ENCODE data around the gene MMRN1.

MMRN1 gene, protein sequence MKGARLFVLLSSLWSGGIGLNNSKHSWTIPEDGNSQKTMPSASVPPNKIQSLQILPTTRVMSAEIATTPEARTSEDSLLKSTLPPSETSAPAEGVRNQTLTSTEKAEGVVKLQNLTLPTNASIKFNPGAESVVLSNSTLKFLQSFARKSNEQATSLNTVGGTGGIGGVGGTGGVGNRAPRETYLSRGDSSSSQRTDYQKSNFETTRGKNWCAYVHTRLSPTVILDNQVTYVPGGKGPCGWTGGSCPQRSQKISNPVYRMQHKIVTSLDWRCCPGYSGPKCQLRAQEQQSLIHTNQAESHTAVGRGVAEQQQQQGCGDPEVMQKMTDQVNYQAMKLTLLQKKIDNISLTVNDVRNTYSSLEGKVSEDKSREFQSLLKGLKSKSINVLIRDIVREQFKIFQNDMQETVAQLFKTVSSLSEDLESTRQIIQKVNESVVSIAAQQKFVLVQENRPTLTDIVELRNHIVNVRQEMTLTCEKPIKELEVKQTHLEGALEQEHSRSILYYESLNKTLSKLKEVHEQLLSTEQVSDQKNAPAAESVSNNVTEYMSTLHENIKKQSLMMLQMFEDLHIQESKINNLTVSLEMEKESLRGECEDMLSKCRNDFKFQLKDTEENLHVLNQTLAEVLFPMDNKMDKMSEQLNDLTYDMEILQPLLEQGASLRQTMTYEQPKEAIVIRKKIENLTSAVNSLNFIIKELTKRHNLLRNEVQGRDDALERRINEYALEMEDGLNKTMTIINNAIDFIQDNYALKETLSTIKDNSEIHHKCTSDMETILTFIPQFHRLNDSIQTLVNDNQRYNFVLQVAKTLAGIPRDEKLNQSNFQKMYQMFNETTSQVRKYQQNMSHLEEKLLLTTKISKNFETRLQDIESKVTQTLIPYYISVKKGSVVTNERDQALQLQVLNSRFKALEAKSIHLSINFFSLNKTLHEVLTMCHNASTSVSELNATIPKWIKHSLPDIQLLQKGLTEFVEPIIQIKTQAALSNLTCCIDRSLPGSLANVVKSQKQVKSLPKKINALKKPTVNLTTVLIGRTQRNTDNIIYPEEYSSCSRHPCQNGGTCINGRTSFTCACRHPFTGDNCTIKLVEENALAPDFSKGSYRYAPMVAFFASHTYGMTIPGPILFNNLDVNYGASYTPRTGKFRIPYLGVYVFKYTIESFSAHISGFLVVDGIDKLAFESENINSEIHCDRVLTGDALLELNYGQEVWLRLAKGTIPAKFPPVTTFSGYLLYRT

DNA sequence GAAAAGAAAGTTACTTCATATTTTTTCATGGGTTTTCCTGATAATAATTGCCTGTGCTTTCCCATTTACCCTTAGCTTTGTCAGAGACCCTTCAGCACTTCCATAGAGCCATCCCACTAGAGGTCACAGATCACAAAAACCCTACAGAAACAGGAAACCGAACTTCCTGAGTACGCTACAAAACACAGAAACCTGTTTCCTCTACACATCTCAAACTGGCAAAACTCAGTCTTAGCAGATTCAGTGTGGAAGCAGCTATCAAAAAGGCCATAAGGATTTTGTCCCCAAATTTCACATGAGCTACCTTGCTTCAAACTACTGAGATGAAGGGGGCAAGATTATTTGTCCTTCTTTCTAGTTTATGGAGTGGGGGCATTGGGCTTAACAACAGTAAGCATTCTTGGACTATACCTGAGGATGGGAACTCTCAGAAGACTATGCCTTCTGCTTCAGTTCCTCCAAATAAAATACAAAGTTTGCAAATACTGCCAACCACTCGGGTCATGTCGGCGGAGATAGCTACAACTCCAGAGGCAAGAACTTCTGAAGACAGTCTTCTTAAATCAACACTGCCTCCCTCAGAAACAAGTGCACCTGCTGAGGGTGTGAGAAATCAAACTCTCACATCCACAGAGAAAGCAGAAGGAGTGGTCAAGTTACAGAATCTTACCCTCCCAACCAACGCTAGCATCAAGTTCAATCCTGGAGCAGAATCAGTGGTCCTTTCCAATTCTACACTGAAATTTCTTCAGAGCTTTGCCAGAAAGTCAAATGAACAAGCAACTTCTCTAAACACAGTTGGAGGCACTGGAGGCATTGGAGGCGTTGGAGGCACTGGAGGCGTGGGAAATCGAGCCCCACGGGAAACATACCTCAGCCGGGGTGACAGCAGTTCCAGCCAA, at the start of gene MMRN1:
Gene MMRN1 (plus strand): TSS at position 206 of the 902 bp plus-strand sequence. CDS start 118 bp downstream, at position 324.
- ATAC-seq: no peak
- TF ChIP-seq GLIS3 (CRISPR knock-in tag; IDR thresholded peaks at IDR 0.05): no peak
- no peak for TF ChIP-seq RARB (CRISPR knock-in tag; IDR thresholded peaks at IDR 0.05)
- TF ChIP-seq TCF4 (CRISPR knock-in tag; IDR thresholded peaks at IDR 0.05; ENCODE audit: borderline replicate concordance): no peak
- TF ChIP-seq ZFP3 (CRISPR knock-in tag; IDR thresholded peaks at IDR 0.05): no peak
- TF ChIP-seq, protein P1, sequence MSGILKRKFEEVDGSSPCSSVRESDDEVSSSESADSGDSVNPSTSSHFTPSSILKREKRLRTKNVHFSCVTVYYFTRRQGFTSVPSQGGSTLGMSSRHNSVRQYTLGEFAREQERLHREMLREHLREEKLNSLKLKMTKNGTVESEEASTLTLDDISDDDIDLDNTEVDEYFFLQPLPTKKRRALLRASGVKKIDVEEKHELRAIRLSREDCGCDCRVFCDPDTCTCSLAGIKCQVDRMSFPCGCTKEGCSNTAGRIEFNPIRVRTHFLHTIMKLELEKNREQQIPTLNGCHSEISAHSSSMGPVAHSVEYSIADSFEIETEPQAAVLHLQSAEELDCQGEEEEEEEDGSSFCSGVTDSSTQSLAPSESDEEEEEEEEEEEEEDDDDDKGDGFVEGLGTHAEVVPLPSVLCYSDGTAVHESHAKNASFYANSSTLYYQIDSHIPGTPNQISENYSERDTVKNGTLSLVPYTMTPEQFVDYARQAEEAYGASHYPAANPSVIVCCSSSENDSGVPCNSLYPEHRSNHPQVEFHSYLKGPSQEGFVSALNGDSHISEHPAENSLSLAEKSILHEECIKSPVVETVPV (CRISPR knock-in tag; IDR thresholded peaks at IDR 0.05): no peak
- no peak for TF ChIP-seq CREB5 (CRISPR knock-in tag; IDR thresholded peaks at IDR 0.05; ENCODE audit: low read depth)
- no peak for TF ChIP-seq ISL1 (CRISPR knock-in tag; IDR thresholded peaks at IDR 0.05)
- TF ChIP-seq SNAI2 (CRISPR knock-in tag; IDR thresholded peaks at IDR 0.05): no peak
- no peak for TF ChIP-seq ZC3H10 (CRISPR knock-in tag; IDR thresholded peaks at IDR 0.05)
- TF ChIP-seq ARNTL (CRISPR knock-in tag; IDR thresholded peaks at IDR 0.05; ENCODE audit: borderline replicate concordance, low read depth): no peak
- no peak for TF ChIP-seq TOX (CRISPR knock-in tag; IDR thresholded peaks at IDR 0.05; ENCODE audit: borderline replicate concordance)
- TF ChIP-seq ZFP30 (CRISPR knock-in tag; IDR thresholded peaks at IDR 0.05): no peak
- TF ChIP-seq PATZ1 (CRISPR knock-in tag; IDR thresholded peaks at IDR 0.05; ENCODE audit: borderline replicate concordance): no peak
- no peak for TF ChIP-seq ZNF565 (CRISPR knock-in tag; conservative IDR thresholded peaks at IDR 0.05; ENCODE audit: low read depth)
- no peak for TF ChIP-seq OSR1 (CRISPR knock-in tag; IDR thresholded peaks at IDR 0.05)

DNA sequence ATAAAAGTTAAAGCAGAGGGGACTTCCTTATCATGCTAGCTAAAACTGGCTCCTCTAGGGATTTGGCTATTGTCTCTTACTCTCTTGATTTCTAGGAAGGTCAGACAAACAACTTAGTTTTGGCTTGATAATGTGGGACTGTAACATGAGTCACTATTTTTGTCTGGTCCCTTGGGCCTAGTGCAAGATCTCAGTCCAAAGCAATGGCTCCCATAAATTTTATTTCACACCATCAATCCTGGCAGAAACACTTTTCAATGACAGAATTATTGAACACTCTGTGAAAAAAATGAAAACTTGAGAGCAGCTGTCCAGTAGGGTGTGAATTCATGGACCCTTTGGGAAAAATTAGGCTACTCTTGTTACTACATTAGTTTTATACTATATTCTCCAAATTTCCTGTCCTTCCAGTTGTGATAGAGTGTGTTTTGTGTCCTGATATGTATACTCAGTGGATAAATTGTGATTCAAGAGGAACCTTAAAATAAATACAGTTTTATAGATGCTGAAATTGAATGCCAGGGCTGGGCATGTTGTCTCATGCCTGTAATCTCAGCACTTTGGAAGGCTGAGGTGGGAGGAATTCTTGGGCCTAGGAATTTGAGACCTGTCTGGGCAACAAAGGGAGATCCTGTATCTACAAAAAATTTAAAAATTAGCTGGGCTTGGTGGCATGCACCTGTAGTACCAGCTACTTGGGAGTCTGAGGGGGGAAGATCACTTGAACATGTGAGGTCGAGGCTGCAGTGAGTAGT, 46.9 kb upstream of the MMRN1 start:
- ATAC-seq: no peak
- TF ChIP-seq PPARA (CRISPR knock-in tag; IDR thresholded peaks at IDR 0.05; ENCODE audit: borderline replicate concordance) (no peak), ARNTL (CRISPR knock-in tag; IDR thresholded peaks at IDR 0.05; ENCODE audit: borderline replicate concordance, low read depth) (no peak), SNAI2 (CRISPR knock-in tag; IDR thresholded peaks at IDR 0.05) (no peak), ZNF70 (CRISPR knock-in tag; IDR thresholded peaks at IDR 0.05) (no peak), CREB5 (CRISPR knock-in tag; IDR thresholded peaks at IDR 0.05; ENCODE audit: low read depth) (no peak), TCF4 (CRISPR knock-in tag; IDR thresholded peaks at IDR 0.05; ENCODE audit: borderline replicate concordance) (no peak), ZNF8 (CRISPR knock-in tag; IDR thresholded peaks at IDR 0.05) (no peak), ZFP30 (CRISPR knock-in tag; IDR thresholded peaks at IDR 0.05) (no peak), ZFP3 (CRISPR knock-in tag; IDR thresholded peaks at IDR 0.05) (no peak), BACH2 (CRISPR knock-in tag; IDR thresholded peaks at IDR 0.05; ENCODE audit: borderline replicate concordance) (no peak)
- TF ChIP-seq, protein P1 (CRISPR knock-in tag; IDR thresholded peaks at IDR 0.05): no peak
- TF ChIP-seq, protein P2, sequence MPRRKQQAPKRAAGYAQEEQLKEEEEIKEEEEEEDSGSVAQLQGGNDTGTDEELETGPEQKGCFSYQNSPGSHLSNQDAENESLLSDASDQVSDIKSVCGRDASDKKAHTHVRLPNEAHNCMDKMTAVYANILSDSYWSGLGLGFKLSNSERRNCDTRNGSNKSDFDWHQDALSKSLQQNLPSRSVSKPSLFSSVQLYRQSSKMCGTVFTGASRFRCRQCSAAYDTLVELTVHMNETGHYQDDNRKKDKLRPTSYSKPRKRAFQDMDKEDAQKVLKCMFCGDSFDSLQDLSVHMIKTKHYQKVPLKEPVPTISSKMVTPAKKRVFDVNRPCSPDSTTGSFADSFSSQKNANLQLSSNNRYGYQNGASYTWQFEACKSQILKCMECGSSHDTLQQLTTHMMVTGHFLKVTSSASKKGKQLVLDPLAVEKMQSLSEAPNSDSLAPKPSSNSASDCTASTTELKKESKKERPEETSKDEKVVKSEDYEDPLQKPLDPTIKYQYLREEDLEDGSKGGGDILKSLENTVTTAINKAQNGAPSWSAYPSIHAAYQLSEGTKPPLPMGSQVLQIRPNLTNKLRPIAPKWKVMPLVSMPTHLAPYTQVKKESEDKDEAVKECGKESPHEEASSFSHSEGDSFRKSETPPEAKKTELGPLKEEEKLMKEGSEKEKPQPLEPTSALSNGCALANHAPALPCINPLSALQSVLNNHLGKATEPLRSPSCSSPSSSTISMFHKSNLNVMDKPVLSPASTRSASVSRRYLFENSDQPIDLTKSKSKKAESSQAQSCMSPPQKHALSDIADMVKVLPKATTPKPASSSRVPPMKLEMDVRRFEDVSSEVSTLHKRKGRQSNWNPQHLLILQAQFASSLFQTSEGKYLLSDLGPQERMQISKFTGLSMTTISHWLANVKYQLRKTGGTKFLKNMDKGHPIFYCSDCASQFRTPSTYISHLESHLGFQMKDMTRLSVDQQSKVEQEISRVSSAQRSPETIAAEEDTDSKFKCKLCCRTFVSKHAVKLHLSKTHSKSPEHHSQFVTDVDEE (CRISPR knock-in tag; IDR thresholded peaks at IDR 0.05): no peak
